GM18870 (cell line): ENCODE data around the gene ME1.
A peak's percentile ranks its signal among the peaks of the same experiment; 100 is the strongest.
"Not testable (repeated sequence)": the region's sequence is repeated elsewhere in the genome, so short reads cannot be mapped to it uniquely, and the experiment has no call there.

Experiments
- ATAC-seq: cut with Tn5 transposase; IDR thresholded peaks from one replicate; pipeline ENCODE4 v1.9.1; 2021; ENCODE audit warnings: moderate library complexity; ENCODE audit not compliant: unreplicated experiment

ME1 gene

GRCh38 chr6:83359638-83360037 lies 71.2 kb downstream of the ME1 start:
- ATAC-seq: no peak

- no peak for ATAC-seq
Observed at GRCh38 chr6:83354747-83355146, 76.1 kb downstream of the ME1 start.

GRCh38 chr6:83352424-83353061 lies 78.3 kb downstream of the ME1 start:
- ATAC-seq: no peak

GRCh38 chr6:83343121-83343520 lies 87.7 kb downstream of the ME1 start:
- ATAC-seq: no peak

GRCh38 chr6:83341765-83342164 lies 89.1 kb downstream of the ME1 start:
- ATAC-seq: no peak

GRCh38 chr6:83333916-83334315 lies 96.9 kb downstream of the ME1 start:
- not testable (repeated sequence) for ATAC-seq

- no peak for ATAC-seq
Observed at GRCh38 chr6:83333500-83333899, 97.4 kb downstream of the ME1 start.

GRCh38 chr6:83314693-83315092 lies 116.2 kb downstream of the ME1 start:
- no peak for ATAC-seq

GRCh38 chr6:83313882-83314281 lies 117.0 kb downstream of the ME1 start:
- ATAC-seq: no peak

GRCh38 chr6:83311231-83311630 lies 119.6 kb downstream of the ME1 start:
- ATAC-seq: no peak

- no peak for ATAC-seq
Observed at GRCh38 chr6:83310046-83310445, 120.8 kb downstream of the ME1 start.

GRCh38 chr6:83309344-83309743 lies 121.5 kb downstream of the ME1 start:
- ATAC-seq: no peak

GRCh38 chr6:83308833-83309232 lies 122.0 kb downstream of the ME1 start:
- no peak for ATAC-seq

- ATAC-seq: no peak
Observed at GRCh38 chr6:83307849-83308248, 123.0 kb downstream of the ME1 start.

GRCh38 chr6:83303426-83303825 lies 127.4 kb downstream of the ME1 start:
- ATAC-seq: no peak

- no peak for ATAC-seq
Observed at GRCh38 chr6:83294676-83295075, 136.2 kb downstream of the ME1 start.

- peak; percentile 99 for ATAC-seq
Observed at GRCh38 chr6:83292900-83293843, 137.7 kb downstream of the ME1 start.

- not testable (repeated sequence) for ATAC-seq
Observed at GRCh38 chr6:83287298-83287697, 143.6 kb downstream of the ME1 start.

GRCh38 chr6:83285917-83286316 lies 144.9 kb downstream of the ME1 start:
- ATAC-seq: no peak

GRCh38 chr6:83273596-83273995 lies 157.3 kb downstream of the ME1 start:
- ATAC-seq: no peak

GRCh38 chr6:83270971-83271719 lies 159.7 kb downstream of the ME1 start:
- ATAC-seq: peak; percentile 80
